ENCODE data around the gene NEBL. TPM values are rescaled to one million over a fixed set of nuclear protein-coding genes. Genes with fewer than 3 reads are reported as not detected.

Gene NEBL
- total and polyA plus RNA-seq, 9 donors, result 1.2 to 7.2 (median 1.6) TPM

DNA sequence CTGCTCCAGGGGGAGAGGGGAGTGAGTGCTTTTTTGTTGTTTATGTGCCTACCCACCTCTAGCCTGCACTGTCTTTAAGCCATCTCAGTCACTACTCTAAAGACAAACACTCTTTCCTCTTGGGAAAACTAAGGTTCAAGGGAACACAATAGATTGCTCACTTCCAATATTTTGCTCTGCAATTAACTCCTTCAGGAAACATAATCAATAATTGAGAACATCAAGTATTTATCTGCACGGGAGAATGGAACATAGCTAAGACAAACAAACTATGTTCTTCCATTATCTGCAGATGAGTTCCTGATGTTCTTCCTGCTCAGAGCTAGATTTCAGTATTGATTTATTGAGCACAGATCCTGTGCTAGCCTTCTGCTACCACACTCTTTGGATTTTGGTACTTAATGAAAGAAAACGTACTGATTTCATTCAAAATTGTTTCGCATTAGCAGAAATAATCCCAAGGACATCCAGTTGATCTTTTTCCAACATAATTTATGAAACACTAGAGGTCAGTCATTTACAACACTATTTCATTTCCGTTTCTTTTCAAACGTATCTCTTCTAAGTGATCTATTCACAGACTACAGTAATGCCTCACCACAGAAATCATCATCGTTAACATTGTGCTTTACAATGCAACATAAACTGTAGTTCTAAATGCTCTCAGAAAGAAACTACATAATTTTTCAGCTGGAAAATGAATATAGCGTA is 8.3 kb downstream of the NEBL start:
- WGBS (ENCODE audit: insufficient coverage), result 31% methylated on average over 2 of the region's 7 CpGs
- Histone ChIP-seq H3K4me1 (ENCODE audit: control insufficient read depth, insufficient read depth, low read length) (no peaks in the 10 kb centered on the region), H3K4me3 (ENCODE audit: low read length) (no peak overlapping the region), H3K36me3 (ENCODE audit: control insufficient read depth, insufficient read depth, low read length) (no peaks in the 10 kb centered on the region), H3K9me3 (replicated peaks; ENCODE audit: control insufficient read depth, low read depth, low read length) (no peaks in the 10 kb centered on the region), H3K27ac (ENCODE audit: low read length) (no peak overlapping the region), H3K27me3 (ENCODE audit: control insufficient read depth, insufficient read depth, low read length) (peaks cover 2% of the 10 kb centered on the region)
- peak; percentile 53 for DNase-seq

DNA sequence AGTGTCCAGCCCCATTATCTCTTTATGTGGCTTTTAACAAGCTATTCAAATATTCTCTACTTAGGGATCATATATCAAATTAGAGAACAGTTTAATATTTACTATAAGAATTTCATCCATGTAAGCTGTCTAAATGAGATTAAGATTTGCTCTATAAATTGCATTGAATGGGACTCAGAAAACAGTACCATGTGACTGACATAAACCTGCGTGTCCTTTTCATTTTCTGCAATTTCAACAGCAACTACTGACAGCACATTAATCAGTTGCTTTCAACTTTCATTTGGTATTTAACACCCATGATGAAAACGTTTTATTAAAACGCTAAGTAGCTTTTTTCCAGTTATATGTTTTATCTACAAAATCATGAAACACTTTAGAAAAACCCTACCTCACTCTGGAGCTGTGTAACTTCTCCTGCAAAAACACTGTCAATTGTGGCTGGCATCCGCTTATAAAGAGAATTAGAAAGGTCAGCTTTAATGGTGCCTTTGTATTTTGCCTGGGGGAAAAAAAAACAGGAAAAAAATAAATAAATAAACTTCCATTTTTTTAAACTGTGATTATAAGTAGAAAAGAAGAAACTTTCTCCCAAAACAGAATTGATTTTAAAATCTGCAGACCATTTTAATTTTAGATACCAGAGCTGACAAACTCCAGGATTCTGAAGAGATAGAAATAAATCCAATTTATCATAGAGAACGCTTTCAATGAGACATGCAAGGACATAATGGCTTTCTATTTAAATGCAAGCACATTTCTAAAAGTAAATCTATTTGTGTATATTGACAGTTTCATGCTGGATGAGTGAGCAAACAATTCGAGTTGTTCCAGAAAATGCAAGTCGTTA is 9.2 kb downstream of the NEBL start:
- H3K4me1 ChIP-seq (ENCODE audit: control insufficient read depth, insufficient read depth, low read length), result no peaks in the 10 kb centered on the region

DNA sequence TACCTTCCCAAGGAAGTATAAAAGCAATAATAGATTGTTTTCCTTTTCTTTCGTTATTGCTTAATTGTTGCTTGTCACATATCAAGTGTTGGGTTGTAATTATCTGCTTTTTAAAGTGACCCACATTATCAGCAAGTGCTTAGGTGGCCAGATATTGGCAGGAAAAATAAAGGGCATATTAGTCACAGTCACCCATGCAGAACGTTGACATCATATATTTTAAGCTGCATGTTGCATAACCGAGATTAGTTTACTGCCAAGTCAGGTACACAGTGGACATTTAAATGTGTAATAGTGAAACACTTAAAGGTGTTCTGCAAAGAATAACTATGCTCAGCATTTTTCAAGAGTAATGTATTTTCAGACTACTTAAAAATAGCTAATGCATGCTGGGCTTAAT is 11.4 kb downstream of the NEBL start:
- H3K4me1 ChIP-seq (ENCODE audit: control insufficient read depth, insufficient read depth, low read length), result no peaks in the 10 kb centered on the region
- H3K27ac ChIP-seq (ENCODE audit: low read length), result no peak overlapping the region
- H3K9me3 ChIP-seq (replicated peaks; ENCODE audit: control insufficient read depth, low read depth, low read length), result no peaks in the 10 kb centered on the region
- DNase-seq, result no peak
- H3K27me3 ChIP-seq (ENCODE audit: control insufficient read depth, insufficient read depth, low read length), result peaks cover 2% of the 10 kb centered on the region
- H3K36me3 ChIP-seq (ENCODE audit: control insufficient read depth, insufficient read depth, low read length), result no peaks in the 10 kb centered on the region
- no CpG with 5 or more reads among the region's 3 CpGs for WGBS (ENCODE audit: insufficient coverage)
- H3K4me3 ChIP-seq (ENCODE audit: low read length), result no peak overlapping the region

More for the DNA sequence above, 9.2 kb downstream of the NEBL start:
- Histone ChIP-seq H3K36me3 (ENCODE audit: control insufficient read depth, insufficient read depth, low read length) (no peaks in the 10 kb centered on the region), H3K4me3 (ENCODE audit: low read length) (no peak overlapping the region), H3K27ac (ENCODE audit: low read length) (no peak overlapping the region), H3K27me3 (ENCODE audit: control insufficient read depth, insufficient read depth, low read length) (peaks cover 2% of the 10 kb centered on the region), H3K9me3 (replicated peaks; ENCODE audit: control insufficient read depth, low read depth, low read length) (no peaks in the 10 kb centered on the region)
- WGBS (ENCODE audit: insufficient coverage), result no CpG with 5 or more reads among the region's 7 CpGs
- DNase-seq, result no peak

GRCh38 chr10:20883552-20883951 is 13.6 kb downstream of the NEBL start:
- peaks cover 2% of the 10 kb centered on the region for H3K27me3 ChIP-seq (ENCODE audit: control insufficient read depth, insufficient read depth, low read length)
- WGBS (ENCODE audit: insufficient coverage), result no CpG with 5 or more reads among the region's 2 CpGs
- DNase-seq, result no peak
- no peak overlapping the region for H3K27ac ChIP-seq (ENCODE audit: low read length)
- no peaks in the 10 kb centered on the region for H3K36me3 ChIP-seq (ENCODE audit: control insufficient read depth, insufficient read depth, low read length)
- no peaks in the 10 kb centered on the region for H3K9me3 ChIP-seq (replicated peaks; ENCODE audit: control insufficient read depth, low read depth, low read length)
- no peak overlapping the region for H3K4me3 ChIP-seq (ENCODE audit: low read length)
- H3K4me1 ChIP-seq (ENCODE audit: control insufficient read depth, insufficient read depth, low read length), result no peaks in the 10 kb centered on the region

DNA sequence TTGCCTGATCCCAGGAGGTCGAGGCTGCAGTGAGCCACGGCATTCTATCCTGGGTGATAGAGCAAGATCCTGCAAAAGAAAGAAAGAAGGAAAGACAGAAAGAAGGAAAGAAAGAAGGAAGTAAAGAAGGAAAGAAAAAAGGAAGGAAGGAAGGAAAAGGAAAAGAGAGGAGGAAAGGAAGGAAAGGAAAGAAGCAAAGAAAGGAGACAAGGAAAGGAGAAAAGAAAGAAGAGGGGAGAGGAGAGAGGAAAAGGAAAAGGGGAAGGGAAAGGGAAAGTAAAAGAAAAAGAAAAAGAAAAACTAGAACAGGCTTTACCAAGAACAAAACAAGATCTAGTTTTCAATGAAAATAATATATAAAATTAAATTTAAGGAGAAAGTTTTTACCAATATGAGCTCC is 15.0 kb downstream of the NEBL start:
- no peaks in the 10 kb centered on the region for H3K4me1 ChIP-seq (ENCODE audit: control insufficient read depth, insufficient read depth, low read length)
- no peaks in the 10 kb centered on the region for H3K9me3 ChIP-seq (replicated peaks; ENCODE audit: control insufficient read depth, low read depth, low read length)
- H3K27ac ChIP-seq (ENCODE audit: low read length), result no peak overlapping the region
- H3K36me3 ChIP-seq (ENCODE audit: control insufficient read depth, insufficient read depth, low read length), result no peaks in the 10 kb centered on the region
- no peak for DNase-seq
- peaks cover 2% of the 10 kb centered on the region for H3K27me3 ChIP-seq (ENCODE audit: control insufficient read depth, insufficient read depth, low read length)
- 67% methylated on average over 2 of the region's 2 CpGs for WGBS (ENCODE audit: insufficient coverage)
- H3K4me3 ChIP-seq (ENCODE audit: low read length), result no peak overlapping the region

GRCh38 chr10:20879136-20879535 is 18.0 kb downstream of the NEBL start:
- H3K27me3 ChIP-seq (ENCODE audit: control insufficient read depth, insufficient read depth, low read length), result no peaks in the 10 kb centered on the region
- no peak for DNase-seq
- H3K36me3 ChIP-seq (ENCODE audit: control insufficient read depth, insufficient read depth, low read length), result no peaks in the 10 kb centered on the region
- H3K27ac ChIP-seq (ENCODE audit: low read length), result no peak overlapping the region
- WGBS (ENCODE audit: insufficient coverage), result no CpG with 5 or more reads among the region's 2 CpGs
- H3K4me1 ChIP-seq (ENCODE audit: control insufficient read depth, insufficient read depth, low read length), result no peaks in the 10 kb centered on the region
- no peak overlapping the region for H3K4me3 ChIP-seq (ENCODE audit: low read length)
- no peaks in the 10 kb centered on the region for H3K9me3 ChIP-seq (replicated peaks; ENCODE audit: control insufficient read depth, low read depth, low read length)

GRCh38 chr10:20877986-20878983 is 18.8 kb downstream of the NEBL start:
- Histone ChIP-seq H3K4me1 (ENCODE audit: control insufficient read depth, insufficient read depth, low read length) (no peaks in the 10 kb centered on the region), H3K27me3 (ENCODE audit: control insufficient read depth, insufficient read depth, low read length) (no peaks in the 10 kb centered on the region), H3K36me3 (ENCODE audit: control insufficient read depth, insufficient read depth, low read length) (no peaks in the 10 kb centered on the region), H3K4me3 (ENCODE audit: low read length) (no peak overlapping the region), H3K9me3 (replicated peaks; ENCODE audit: control insufficient read depth, low read depth, low read length) (no peaks in the 10 kb centered on the region), H3K27ac (ENCODE audit: low read length) (no peak overlapping the region)
- no CpG with 5 or more reads among the region's 7 CpGs for WGBS (ENCODE audit: insufficient coverage)
- DNase-seq, result no peak

GRCh38 chr10:20877554-20877953 is 19.6 kb downstream of the NEBL start:
- H3K4me3 ChIP-seq (ENCODE audit: low read length), result no peak overlapping the region
- WGBS (ENCODE audit: insufficient coverage), result 80% methylated on average over 5 of the region's 7 CpGs
- H3K36me3 ChIP-seq (ENCODE audit: control insufficient read depth, insufficient read depth, low read length), result no peaks in the 10 kb centered on the region
- no peaks in the 10 kb centered on the region for H3K27me3 ChIP-seq (ENCODE audit: control insufficient read depth, insufficient read depth, low read length)
- no peak for DNase-seq
- H3K27ac ChIP-seq (ENCODE audit: low read length), result no peak overlapping the region
- no peaks in the 10 kb centered on the region for H3K9me3 ChIP-seq (replicated peaks; ENCODE audit: control insufficient read depth, low read depth, low read length)
- H3K4me1 ChIP-seq (ENCODE audit: control insufficient read depth, insufficient read depth, low read length), result no peaks in the 10 kb centered on the region

DNA sequence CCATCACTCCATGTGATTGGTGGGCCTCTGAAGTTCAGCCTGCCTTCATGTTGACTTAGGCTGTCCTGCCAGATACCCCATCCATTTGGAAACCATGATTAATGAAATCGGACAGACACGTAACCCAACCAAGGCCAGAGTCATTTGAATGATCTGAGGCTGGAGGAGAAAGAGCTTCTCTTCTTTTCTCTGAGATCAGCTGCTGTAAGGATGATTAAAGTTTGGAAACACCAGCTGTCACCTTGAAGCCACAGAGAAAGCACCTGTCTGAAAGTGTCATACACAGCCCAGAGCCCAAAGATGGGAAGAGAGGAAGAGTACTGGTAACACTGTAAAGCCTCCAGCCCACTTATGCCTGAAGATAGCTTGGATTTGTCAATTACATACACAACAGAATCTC is 22.9 kb downstream of the NEBL start:
- no peaks in the 10 kb centered on the region for H3K36me3 ChIP-seq (ENCODE audit: control insufficient read depth, insufficient read depth, low read length)
- H3K4me1 ChIP-seq (ENCODE audit: control insufficient read depth, insufficient read depth, low read length), result no peaks in the 10 kb centered on the region
- no peak overlapping the region for H3K4me3 ChIP-seq (ENCODE audit: low read length)
- H3K27me3 ChIP-seq (ENCODE audit: control insufficient read depth, insufficient read depth, low read length), result no peaks in the 10 kb centered on the region
- no peak overlapping the region for H3K27ac ChIP-seq (ENCODE audit: low read length)
- WGBS (ENCODE audit: insufficient coverage), result no CpG with 5 or more reads among the region's 2 CpGs
- no peaks in the 10 kb centered on the region for H3K9me3 ChIP-seq (replicated peaks; ENCODE audit: control insufficient read depth, low read depth, low read length)
- DNase-seq, result no peak

DNA sequence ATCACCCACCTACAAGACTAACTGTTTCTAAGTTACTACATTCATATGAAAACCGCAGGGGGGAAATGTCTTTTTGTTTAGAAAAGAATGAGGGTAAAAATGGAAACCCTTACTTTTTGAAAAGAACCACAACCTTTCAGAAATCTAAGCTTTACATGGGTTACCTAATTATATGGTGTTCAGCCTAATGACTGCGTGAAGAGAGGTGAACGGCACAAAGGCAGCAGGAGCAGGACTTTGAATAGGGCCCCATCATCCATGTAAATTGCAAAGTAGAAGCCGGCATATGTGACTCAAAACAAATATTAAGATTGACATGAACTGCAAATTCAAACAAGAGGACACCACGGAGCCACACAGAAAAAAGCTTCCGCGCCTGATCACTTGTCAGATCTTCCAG is 25.1 kb downstream of the NEBL start:
- WGBS (ENCODE audit: insufficient coverage), result 80% methylated on average over 1 of the region's 7 CpGs
- no peaks in the 10 kb centered on the region for H3K4me1 ChIP-seq (ENCODE audit: control insufficient read depth, insufficient read depth, low read length)

More for the DNA sequence above, 25.1 kb downstream of the NEBL start:
- H3K36me3 ChIP-seq (ENCODE audit: control insufficient read depth, insufficient read depth, low read length), result no peaks in the 10 kb centered on the region
- no peaks in the 10 kb centered on the region for H3K9me3 ChIP-seq (replicated peaks; ENCODE audit: control insufficient read depth, low read depth, low read length)
- no peak overlapping the region for H3K4me3 ChIP-seq (ENCODE audit: low read length)
- no peak for DNase-seq
- no peak overlapping the region for H3K27ac ChIP-seq (ENCODE audit: low read length)
- H3K27me3 ChIP-seq (ENCODE audit: control insufficient read depth, insufficient read depth, low read length), result no peaks in the 10 kb centered on the region

All from muscle of leg (tissue), 11 donors.